ENCODE results near the gene IHH. TPM values are rescaled to one million over a fixed set of nuclear protein-coding genes. Genes with fewer than 3 reads are reported as not detected.
A peak's percentile ranks its signal among the peaks of the same experiment; 100 is the strongest.

Gene IHH
- total RNA-seq, 1 experiment from 2014 or later, result 0.11 TPM

DNA sequence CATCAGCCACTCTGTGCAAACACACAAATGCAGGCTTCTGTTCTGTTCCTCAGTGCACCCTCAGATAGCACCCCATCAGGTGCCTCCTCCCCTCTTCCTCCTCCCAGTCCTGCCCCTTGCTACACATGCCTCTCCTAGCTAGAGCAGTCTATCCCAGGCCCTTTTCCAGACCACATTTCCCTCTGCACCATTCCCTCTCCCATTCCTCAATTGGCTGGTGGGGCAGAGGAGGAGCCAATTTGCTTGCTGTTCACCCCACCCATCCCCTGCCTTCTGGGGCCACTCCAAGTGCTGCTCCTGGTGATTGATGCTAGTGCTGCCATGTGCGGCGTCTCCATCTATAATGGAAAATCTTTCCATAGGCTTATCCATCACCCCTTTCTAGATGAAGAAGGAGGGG is 24.8 kb downstream of the IHH start:
- H3K9me3 Mint-ChIP-seq, result no peaks in the 10 kb centered on the region
- ATAC-seq, result peak; percentile 71
- H3K27ac Mint-ChIP-seq, result no peak overlapping the region
- no peaks in the 10 kb centered on the region for H3K36me3 Mint-ChIP-seq
- H3K27me3 Mint-ChIP-seq (ENCODE audit: low read depth), result peaks cover 13% of the 10 kb centered on the region
- TF ChIP-seq ZNF138 (CRISPR knock-in tag; conservative IDR thresholded peaks at IDR 0.05) (no peak), NFE2L1 (CRISPR knock-in tag; IDR thresholded peaks at IDR 0.05) (no peak), ZNF317 (CRISPR knock-in tag; IDR thresholded peaks at IDR 0.05; ENCODE audit: borderline replicate concordance, low read depth) (no peak), ZNF263 (CRISPR knock-in tag; IDR thresholded peaks at IDR 0.05; ENCODE audit: low read depth) (no peak), PRRX2 (CRISPR knock-in tag; IDR thresholded peaks at IDR 0.05) (no peak), ZNF423 (CRISPR knock-in tag; IDR thresholded peaks at IDR 0.05) (no peak), MXD4 (CRISPR knock-in tag; IDR thresholded peaks at IDR 0.05; ENCODE audit: borderline replicate concordance) (no peak), TCF7 (CRISPR knock-in tag; IDR thresholded peaks at IDR 0.05; ENCODE audit: low read depth) (no peak), PREB (CRISPR knock-in tag; IDR thresholded peaks at IDR 0.05; ENCODE audit: borderline replicate concordance) (no peak), OVOL2 (CRISPR knock-in tag; IDR thresholded peaks at IDR 0.05; ENCODE audit: borderline replicate concordance) (no peak), ZBTB21 (CRISPR knock-in tag; IDR thresholded peaks at IDR 0.05; ENCODE audit: borderline replicate concordance) (no peak), ZNF232 (CRISPR knock-in tag; IDR thresholded peaks at IDR 0.05) (no peak), TEAD1 (CRISPR knock-in tag; IDR thresholded peaks at IDR 0.05) (no peak)
- TF ChIP-seq, protein P1, sequence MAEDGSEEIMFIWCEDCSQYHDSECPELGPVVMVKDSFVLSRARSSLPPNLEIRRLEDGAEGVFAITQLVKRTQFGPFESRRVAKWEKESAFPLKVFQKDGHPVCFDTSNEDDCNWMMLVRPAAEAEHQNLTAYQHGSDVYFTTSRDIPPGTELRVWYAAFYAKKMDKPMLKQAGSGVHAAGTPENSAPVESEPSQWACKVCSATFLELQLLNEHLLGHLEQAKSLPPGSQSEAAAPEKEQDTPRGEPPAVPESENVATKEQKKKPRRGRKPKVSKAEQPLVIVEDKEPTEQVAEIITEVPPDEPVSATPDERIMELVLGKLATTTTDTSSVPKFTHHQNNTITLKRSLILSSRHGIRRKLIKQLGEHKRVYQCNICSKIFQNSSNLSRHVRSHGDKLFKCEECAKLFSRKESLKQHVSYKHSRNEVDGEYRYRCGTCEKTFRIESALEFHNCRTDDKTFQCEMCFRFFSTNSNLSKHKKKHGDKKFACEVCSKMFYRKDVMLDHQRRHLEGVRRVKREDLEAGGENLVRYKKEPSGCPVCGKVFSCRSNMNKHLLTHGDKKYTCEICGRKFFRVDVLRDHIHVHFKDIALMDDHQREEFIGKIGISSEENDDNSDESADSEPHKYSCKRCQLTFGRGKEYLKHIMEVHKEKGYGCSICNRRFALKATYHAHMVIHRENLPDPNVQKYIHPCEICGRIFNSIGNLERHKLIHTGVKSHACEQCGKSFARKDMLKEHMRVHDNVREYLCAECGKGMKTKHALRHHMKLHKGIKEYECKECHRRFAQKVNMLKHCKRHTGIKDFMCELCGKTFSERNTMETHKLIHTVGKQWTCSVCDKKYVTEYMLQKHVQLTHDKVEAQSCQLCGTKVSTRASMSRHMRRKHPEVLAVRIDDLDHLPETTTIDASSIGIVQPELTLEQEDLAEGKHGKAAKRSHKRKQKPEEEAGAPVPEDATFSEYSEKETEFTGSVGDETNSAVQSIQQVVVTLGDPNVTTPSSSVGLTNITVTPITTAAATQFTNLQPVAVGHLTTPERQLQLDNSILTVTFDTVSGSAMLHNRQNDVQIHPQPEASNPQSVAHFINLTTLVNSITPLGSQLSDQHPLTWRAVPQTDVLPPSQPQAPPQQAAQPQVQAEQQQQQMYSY (CRISPR knock-in tag; IDR thresholded peaks at IDR 0.05), result no peak
- TF ChIP-seq, protein P2, sequence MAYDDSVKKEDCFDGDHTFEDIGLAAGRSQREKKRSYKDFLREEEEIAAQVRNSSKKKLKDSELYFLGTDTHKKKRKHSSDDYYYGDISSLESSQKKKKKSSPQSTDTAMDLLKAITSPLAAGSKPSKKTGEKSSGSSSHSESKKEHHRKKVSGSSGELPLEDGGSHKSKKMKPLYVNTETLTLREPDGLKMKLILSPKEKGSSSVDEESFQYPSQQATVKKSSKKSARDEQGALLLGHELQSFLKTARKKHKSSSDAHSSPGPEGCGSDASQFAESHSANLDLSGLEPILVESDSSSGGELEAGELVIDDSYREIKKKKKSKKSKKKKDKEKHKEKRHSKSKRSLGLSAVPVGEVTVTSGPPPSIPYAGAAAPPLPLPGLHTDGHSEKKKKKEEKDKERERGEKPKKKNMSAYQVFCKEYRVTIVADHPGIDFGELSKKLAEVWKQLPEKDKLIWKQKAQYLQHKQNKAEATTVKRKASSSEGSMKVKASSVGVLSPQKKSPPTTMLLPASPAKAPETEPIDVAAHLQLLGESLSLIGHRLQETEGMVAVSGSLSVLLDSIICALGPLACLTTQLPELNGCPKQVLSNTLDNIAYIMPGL (CRISPR knock-in tag; IDR thresholded peaks at IDR 0.05), result no peak
- TF ChIP-seq, protein P3, sequence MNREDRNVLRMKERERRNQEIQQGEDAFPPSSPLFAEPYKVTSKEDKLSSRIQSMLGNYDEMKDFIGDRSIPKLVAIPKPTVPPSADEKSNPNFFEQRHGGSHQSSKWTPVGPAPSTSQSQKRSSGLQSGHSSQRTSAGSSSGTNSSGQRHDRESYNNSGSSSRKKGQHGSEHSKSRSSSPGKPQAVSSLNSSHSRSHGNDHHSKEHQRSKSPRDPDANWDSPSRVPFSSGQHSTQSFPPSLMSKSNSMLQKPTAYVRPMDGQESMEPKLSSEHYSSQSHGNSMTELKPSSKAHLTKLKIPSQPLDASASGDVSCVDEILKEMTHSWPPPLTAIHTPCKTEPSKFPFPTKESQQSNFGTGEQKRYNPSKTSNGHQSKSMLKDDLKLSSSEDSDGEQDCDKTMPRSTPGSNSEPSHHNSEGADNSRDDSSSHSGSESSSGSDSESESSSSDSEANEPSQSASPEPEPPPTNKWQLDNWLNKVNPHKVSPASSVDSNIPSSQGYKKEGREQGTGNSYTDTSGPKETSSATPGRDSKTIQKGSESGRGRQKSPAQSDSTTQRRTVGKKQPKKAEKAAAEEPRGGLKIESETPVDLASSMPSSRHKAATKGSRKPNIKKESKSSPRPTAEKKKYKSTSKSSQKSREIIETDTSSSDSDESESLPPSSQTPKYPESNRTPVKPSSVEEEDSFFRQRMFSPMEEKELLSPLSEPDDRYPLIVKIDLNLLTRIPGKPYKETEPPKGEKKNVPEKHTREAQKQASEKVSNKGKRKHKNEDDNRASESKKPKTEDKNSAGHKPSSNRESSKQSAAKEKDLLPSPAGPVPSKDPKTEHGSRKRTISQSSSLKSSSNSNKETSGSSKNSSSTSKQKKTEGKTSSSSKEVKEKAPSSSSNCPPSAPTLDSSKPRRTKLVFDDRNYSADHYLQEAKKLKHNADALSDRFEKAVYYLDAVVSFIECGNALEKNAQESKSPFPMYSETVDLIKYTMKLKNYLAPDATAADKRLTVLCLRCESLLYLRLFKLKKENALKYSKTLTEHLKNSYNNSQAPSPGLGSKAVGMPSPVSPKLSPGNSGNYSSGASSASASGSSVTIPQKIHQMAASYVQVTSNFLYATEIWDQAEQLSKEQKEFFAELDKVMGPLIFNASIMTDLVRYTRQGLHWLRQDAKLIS (CRISPR knock-in tag; IDR thresholded peaks at IDR 0.05; ENCODE audit: borderline replicate concordance), result no peak
- TF ChIP-seq, protein P4, sequence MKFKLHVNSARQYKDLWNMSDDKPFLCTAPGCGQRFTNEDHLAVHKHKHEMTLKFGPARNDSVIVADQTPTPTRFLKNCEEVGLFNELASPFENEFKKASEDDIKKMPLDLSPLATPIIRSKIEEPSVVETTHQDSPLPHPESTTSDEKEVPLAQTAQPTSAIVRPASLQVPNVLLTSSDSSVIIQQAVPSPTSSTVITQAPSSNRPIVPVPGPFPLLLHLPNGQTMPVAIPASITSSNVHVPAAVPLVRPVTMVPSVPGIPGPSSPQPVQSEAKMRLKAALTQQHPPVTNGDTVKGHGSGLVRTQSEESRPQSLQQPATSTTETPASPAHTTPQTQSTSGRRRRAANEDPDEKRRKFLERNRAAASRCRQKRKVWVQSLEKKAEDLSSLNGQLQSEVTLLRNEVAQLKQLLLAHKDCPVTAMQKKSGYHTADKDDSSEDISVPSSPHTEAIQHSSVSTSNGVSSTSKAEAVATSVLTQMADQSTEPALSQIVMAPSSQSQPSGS (CRISPR knock-in tag; IDR thresholded peaks at IDR 0.05; ENCODE audit: borderline replicate concordance, low read depth), result no peak
- TF ChIP-seq, protein P5, sequence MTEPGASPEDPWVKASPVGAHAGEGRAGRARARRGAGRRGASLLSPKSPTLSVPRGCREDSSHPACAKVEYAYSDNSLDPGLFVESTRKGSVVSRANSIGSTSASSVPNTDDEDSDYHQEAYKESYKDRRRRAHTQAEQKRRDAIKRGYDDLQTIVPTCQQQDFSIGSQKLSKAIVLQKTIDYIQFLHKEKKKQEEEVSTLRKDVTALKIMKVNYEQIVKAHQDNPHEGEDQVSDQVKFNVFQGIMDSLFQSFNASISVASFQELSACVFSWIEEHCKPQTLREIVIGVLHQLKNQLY (CRISPR knock-in tag; IDR thresholded peaks at IDR 0.05), result no peak
- no peak overlapping the region for H3K4me3 Mint-ChIP-seq
- CTCF ChIA-PET, result interaction anchor here (3.0 kb wide), 1 partner anchor 84 kb away, joined by 9 read pairs; no protein-coding TSS in a partner anchor
- peak; percentile 14 for DNase-seq (ENCODE audit: low spot score)
- H3K4me1 Mint-ChIP-seq, result 0 out of 2 replicates have a peak, but pooled peaks cover under 1% of the 10 kb centered on the region
- POLR2A ChIA-PET, result no interaction called here
